Naive thymus-derived CD8-positive, alpha-beta T cell (primary cell): Measurements from ENCODE around the gene ZNF597. TPM values are rescaled to one million over a fixed set of nuclear protein-coding genes. Genes with fewer than 3 reads are reported as not detected.

Source experiments
- ATAC-seq, 2 donors: fragments of 150-1000 bp; cut with Tn5 transposase in 1 of 2; sonication (Bioruptor Pico), chemical (Tn5 transposase) in 1 of 2; 1 replicate in 1 of 2; 2 replicates in 1 of 2; pipeline ENCODE4 v1.10.0; 2021; ENCODE audit warnings: mild to moderate bottlenecking in 2 of 2, moderate library complexity in 2 of 2
- POLR2A ChIA-PET: fragments of 350-600 bp; sonication (Branson Sonifier 250); formaldehyde crosslinking; loops from one replicate; lab custom pipeline; 2021; ENCODE audit warnings: antibody characterized with exemption; lab: Charles Lee
- DNase-seq, 10 donors: peaks; one replicate each; pipeline versions ENCODE4 v3.0.0 to v3.0.0-alpha.2; 2020 to 2022
- H3K27ac Mint-ChIP-seq, 10 donors: one replicate each; pipeline ENCODE4 v1.8.0; 2020 to 2022; ENCODE audit warnings: mild to moderate bottlenecking in 10 of 10, mixed read lengths in 10 of 10, moderate library complexity in 4 of 10, inconsistent platforms in 1 of 10
- H3K27me3 Mint-ChIP-seq, 5 donors: one replicate each; pipeline ENCODE4 v1.8.0; 2021 to 2022; ENCODE audit warnings: mixed read lengths in 5 of 5
- H3K36me3 Mint-ChIP-seq, 3 donors: one replicate each; pipeline ENCODE4 v1.8.0; 2020 to 2022; ENCODE audit warnings: mixed read lengths in 3 of 3, mild to moderate bottlenecking in 2 of 3, inconsistent platforms in 1 of 3
- H3K4me1 Mint-ChIP-seq, 4 donors: one replicate each; pipeline ENCODE4 v1.8.0; 2021 to 2022; ENCODE audit warnings: mixed read lengths in 4 of 4
- H3K4me3 Mint-ChIP-seq, 10 donors: one replicate each; pipeline ENCODE4 v1.8.0; 2020 to 2022; ENCODE audit warnings: mild to moderate bottlenecking in 10 of 10, mixed read lengths in 10 of 10, moderate library complexity in 6 of 10, inconsistent platforms in 1 of 10
- H3K9me3 Mint-ChIP-seq, 9 donors: one replicate each; pipeline ENCODE4 v1.8.0; 2020 to 2022; ENCODE audit warnings: mixed read lengths in 9 of 9, mild to moderate bottlenecking in 3 of 9, inconsistent platforms in 1 of 9, moderate library complexity in 1 of 9
- polyA plus RNA-seq, 3 donors: library from polyadenylated mRNA; unstranded; fragments of 300-500 nt; fragmentation: Illumina TruSeq; gene quantifications; one replicate each; pipeline ENCODE4 v1.2.3, GENCODE V29; 2021
- total RNA-seq, 8 experiments: library from RNA in 2 of 8; stranded (reverse) in 2 of 8; gene quantifications; one replicate each; pipeline ENCODE4 v1.2.3 and lab custom pipeline; 2021 to 2026

Gene ZNF597
- total and polyA plus RNA-seq, 5 experiments from 2014 or later: 1.1 to 5.8 (median 2.3) TPM

GRCh38 chr16:3460121-3460520, 16.8 kb upstream of the ZNF597 start:
- POLR2A ChIA-PET: interaction anchor here (0.6 to 3.4 kb wide), 7 partner anchors 14 to 401 kb away, joined by 3 to 9 read pairs (median 4); partner anchors contain the start of genes ZNF213 and ZNF263
- H3K27me3 Mint-ChIP-seq: no peaks in the 10 kb centered on the region
- H3K9me3 Mint-ChIP-seq: no peaks in the 10 kb centered on the region
- ATAC-seq (no peak), DNase-seq (no peak)
- H3K27ac Mint-ChIP-seq: peak overlapping the region; percentile 79 to 94 (median 86)
- H3K4me1 Mint-ChIP-seq: peaks cover 30 to 68% (median 53%) of the 10 kb centered on the region in 4 donors
- peak overlapping the region; percentile 71 to 97 (median 85) for H3K4me3 Mint-ChIP-seq
- no peaks in the 10 kb centered on the region for H3K36me3 Mint-ChIP-seq

- H3K27me3 Mint-ChIP-seq: no peaks in the 10 kb centered on the region
- DNase-seq: peak in 4 of 10 donors; percentile 12 to 40 (median 35)
- no peaks in the 10 kb centered on the region for H3K9me3 Mint-ChIP-seq
- no peaks in the 10 kb centered on the region for H3K36me3 Mint-ChIP-seq
- POLR2A ChIA-PET: interaction anchor here (0.7 to 3.4 kb wide), 4 partner anchors 45 to 400 kb away, joined by 3 to 9 read pairs (median 4); partner anchors contain the start of gene ZNF213
- peaks cover 30 to 63% (median 52%) of the 10 kb centered on the region in 4 donors for H3K4me1 Mint-ChIP-seq
- peak overlapping the region; percentile 71 to 97 (median 85) for H3K4me3 Mint-ChIP-seq
- peak overlapping the region; percentile 79 to 94 (median 86) for H3K27ac Mint-ChIP-seq
- ATAC-seq: peak; percentile 18 to 19
These were observed 16.2 kb upstream of the ZNF597 start for GRCh38 chr16:3459401-3460090.

- DNase-seq: peak in 3 of 10 donors; percentile 21 to 34 (median 32)
- POLR2A ChIA-PET: interaction anchor here (0.5 to 3.4 kb wide), 7 partner anchors 41 to 324 kb away, joined by 3 to 33 read pairs (median 6); partner anchors contain the start of genes CLUAP1, ZNF213 and ZNF263
- Mint-ChIP-seq H3K27ac (peak overlapping the region; percentile 79 to 94 (median 85)), H3K36me3 (no peaks in the 10 kb centered on the region), H3K27me3 (no peaks in the 10 kb centered on the region), H3K4me3 (peak overlapping the region; percentile 71 to 97 (median 85)), H3K4me1 (peaks cover 26 to 58% (median 46%) of the 10 kb centered on the region in 4 donors), H3K9me3 (no peaks in the 10 kb centered on the region)
- peak; percentile 5 to 13 for ATAC-seq
These were observed 15.6 kb upstream of the ZNF597 start for GRCh38 chr16:3458852-3459361.

GRCh38 chr16:3458278-3458851, 15.1 kb upstream of the ZNF597 start:
- no peaks in the 10 kb centered on the region for H3K9me3 Mint-ChIP-seq
- POLR2A ChIA-PET: interaction anchor here (0.5 to 3.4 kb wide), 9 partner anchors 42 to 323 kb away, joined by 3 to 33 read pairs (median 6); partner anchors contain the start of genes CLUAP1, ZNF174, ZNF213 and ZNF263
- DNase-seq (peak in 1 of 10 donors; percentile 9), ATAC-seq (no peak)
- no peaks in the 10 kb centered on the region for H3K36me3 Mint-ChIP-seq
- peak overlapping the region; percentile 71 to 97 (median 85) for H3K4me3 Mint-ChIP-seq
- no peaks in the 10 kb centered on the region for H3K27me3 Mint-ChIP-seq
- H3K27ac Mint-ChIP-seq: peak overlapping the region; percentile 79 to 94 (median 85)
- peaks cover 26 to 54% (median 43%) of the 10 kb centered on the region in 4 donors for H3K4me1 Mint-ChIP-seq

- peaks cover 26 to 52% (median 43%) of the 10 kb centered on the region in 4 donors for H3K4me1 Mint-ChIP-seq
- peak overlapping the region; percentile 71 to 89 (median 84) for H3K4me3 Mint-ChIP-seq
- DNase-seq (peak; percentile 85 to 93 (median 91)), ATAC-seq (peak; percentile 83 to 85)
- H3K27me3 Mint-ChIP-seq: no peaks in the 10 kb centered on the region
- H3K36me3 Mint-ChIP-seq: no peaks in the 10 kb centered on the region
- peak overlapping the region; percentile 84 to 96 (median 92) for H3K27ac Mint-ChIP-seq
- POLR2A ChIA-PET: interaction anchor here (0.5 to 3.4 kb wide), 26 partner anchors 14 to 423 kb away, joined by 3 to 33 read pairs (median 5); partner anchors contain the start of genes CLUAP1, CREBBP, NAA60 and TIGD7
- no peaks in the 10 kb centered on the region for H3K9me3 Mint-ChIP-seq
These were observed 14.3 kb upstream of the ZNF597 start for GRCh38 chr16:3457434-3458252.

GRCh38 chr16:3454631-3455147, 11.4 kb upstream of the ZNF597 start:
- ATAC-seq (no peak), DNase-seq (no peak)
- Mint-ChIP-seq H3K4me3 (peak overlapping the region in 4 of 10 donors; percentile 15 to 50 (median 44)), H3K27ac (peak overlapping the region in 4 of 10 donors; percentile 1 to 85 (median 44)), H3K36me3 (peaks cover 0 to 7% (median 0%) of the 10 kb centered on the region in 3 donors), H3K9me3 (no peaks in the 10 kb centered on the region), H3K27me3 (no peaks in the 10 kb centered on the region), H3K4me1 (peaks cover 12 to 28% (median 19%) of the 10 kb centered on the region in 4 donors)
- POLR2A ChIA-PET: interaction anchor here (1.0 to 1.4 kb wide), 2 partner anchors 11 to 171 kb away, joined by 3 to 4 read pairs; partner anchors contain the start of genes NAA60 and ZNF597

GRCh38 chr16:3454093-3454492, 10.8 kb upstream of the ZNF597 start:
- no peak for DNase-seq
- H3K27ac Mint-ChIP-seq: peak overlapping the region in 4 of 10 donors; percentile 24 to 66 (median 56)
- POLR2A ChIA-PET: interaction anchor here (1.0 kb wide), 1 partner anchor 170 kb away, joined by 3 read pairs; no protein-coding TSS in a partner anchor
- H3K9me3 Mint-ChIP-seq: no peaks in the 10 kb centered on the region
- H3K4me3 Mint-ChIP-seq: peak overlapping the region in 1 of 10 donors; percentile 50
- H3K36me3 Mint-ChIP-seq: peaks cover 0 to 9% (median 0%) of the 10 kb centered on the region in 3 donors
- no peaks in the 10 kb centered on the region for H3K27me3 Mint-ChIP-seq
- peaks cover 6 to 22% (median 13%) of the 10 kb centered on the region in 4 donors for H3K4me1 Mint-ChIP-seq
- ATAC-seq: no peak

- no peaks in the 10 kb centered on the region for H3K27me3 Mint-ChIP-seq
- peak; percentile 37 to 61 for ATAC-seq
- H3K4me1 Mint-ChIP-seq: peaks cover 5 to 48% (median 27%) of the 10 kb centered on the region in 4 donors
- POLR2A ChIA-PET: interaction anchor here (0.6 to 3.2 kb wide), 18 partner anchors 11 to 314 kb away, joined by 3 to 21 read pairs (median 4); partner anchors contain the start of genes CLUAP1, SLX4, ZNF174 and ZNF263
- peaks cover 0 to 21% (median 13%) of the 10 kb centered on the region in 9 donors for H3K9me3 Mint-ChIP-seq
- DNase-seq: peak in 6 of 10 donors; percentile 27 to 65 (median 32)
- peak overlapping the region; percentile 92 to 99 (median 95) for H3K4me3 Mint-ChIP-seq
- peak overlapping the region; percentile 88 to 99 (median 96) for H3K27ac Mint-ChIP-seq
- peaks cover 24 to 35% (median 26%) of the 10 kb centered on the region in 3 donors for H3K36me3 Mint-ChIP-seq
These were observed 706 bp upstream of the ZNF597 start for GRCh38 chr16:3444032-3444388.

- DNase-seq: no peak
- Mint-ChIP-seq H3K27me3 (peaks cover 0 to 2% (median 0%) of the 10 kb centered on the region in 5 donors), H3K4me1 (peaks cover 7 to 34% (median 24%) of the 10 kb centered on the region in 4 donors), H3K9me3 (peaks cover 0 to 27% (median 13%) of the 10 kb centered on the region in 9 donors), H3K36me3 (peaks cover 24 to 53% (median 33%) of the 10 kb centered on the region in 3 donors), H3K4me3 (no peak overlapping the region), H3K27ac (no peak overlapping the region)
- POLR2A ChIA-PET: no interaction called here
- ATAC-seq: no peak
These were observed 3.7 kb downstream of the ZNF597 start for GRCh38 chr16:3439637-3440036.

GRCh38 chr16:3434373-3434772, 8.9 kb downstream of the ZNF597 start:
- Mint-ChIP-seq H3K4me1 (peaks cover 10 to 30% (median 18%) of the 10 kb centered on the region in 4 donors), H3K27me3 (peaks cover 0 to 2% (median 0%) of the 10 kb centered on the region in 5 donors), H3K4me3 (no peak overlapping the region), H3K36me3 (peaks cover 7 to 51% (median 21%) of the 10 kb centered on the region in 3 donors), H3K9me3 (peaks cover 0 to 17% (median 2%) of the 10 kb centered on the region in 9 donors), H3K27ac (peak overlapping the region in 2 of 10 donors; percentile 23 to 43)
- ATAC-seq: no peak
- no peak for DNase-seq
- POLR2A ChIA-PET: no interaction called here

GRCh38 chr16:3431779-3432219, 11.5 kb downstream of the ZNF597 start:
- Mint-ChIP-seq H3K27me3 (peaks cover 0 to 2% (median 0%) of the 10 kb centered on the region in 5 donors), H3K36me3 (peaks cover 6 to 31% (median 15%) of the 10 kb centered on the region in 3 donors), H3K4me3 (peak overlapping the region; percentile 52 to 74 (median 66)), H3K27ac (peak overlapping the region in 9 of 10 donors; percentile 26 to 83 (median 67)), H3K9me3 (peaks cover 0 to 9% (median 0%) of the 10 kb centered on the region in 9 donors), H3K4me1 (peaks cover 6 to 24% (median 17%) of the 10 kb centered on the region in 4 donors)
- ATAC-seq (peak; percentile 63 to 82), DNase-seq (peak; percentile 7 to 75 (median 46))
- POLR2A ChIA-PET: interaction anchor here (1.3 to 1.4 kb wide), 2 partner anchors 26 to 30 kb away, joined by 4 to 5 read pairs; no protein-coding TSS in a partner anchor
